ENCODE results near the gene FAM168A. TPM values are rescaled to one million over a fixed set of nuclear protein-coding genes. Genes with fewer than 3 reads are reported as not detected.
A peak's percentile ranks its signal among the peaks of the same experiment; 100 is the strongest.

Gene FAM168A
- total and polyA plus RNA-seq, 2 donors from 2014 or later = 8.9 to 38.1 TPM

GRCh38 chr11:73422886-73423285 lies 175.0 kb downstream of the FAM168A start:
- no peaks in the 10 kb centered on the region for H3K36me3 ChIP-seq (ENCODE audit: control insufficient read depth in 2 of 3, insufficient read depth in 3 of 3, low read length in 3 of 3)
- intact Hi-C loops (cut with DNase I) = no loop called here
- TF ChIP-seq CTCF (IDR thresholded peaks at IDR 0.05; ENCODE audit: borderline replicate concordance, extremely low read depth, insufficient read depth) = no peak
- FAIRE-seq (no peak), DNase-seq (no peak)
- no peak overlapping the region for H3K9ac ChIP-seq (ENCODE audit: low read length in 3 of 3)
- no peaks in the 10 kb centered on the region for H3K9me3 ChIP-seq (ENCODE audit: control insufficient read depth in 2 of 3, insufficient read depth in 1 of 3, low read length in 3 of 3)
- no peak overlapping the region for H3K27ac ChIP-seq (ENCODE audit: low read depth in 2 of 2, low read length in 2 of 2)
- H3K4me3 ChIP-seq (ENCODE audit: low read length in 3 of 3) = no peak overlapping the region
- peaks cover 0 to 7% (median 3%) of the 10 kb centered on the region in 3 donors for H3K4me1 ChIP-seq (ENCODE audit: control insufficient read depth in 2 of 3, insufficient read depth in 2 of 3, low read depth in 1 of 3, low read length in 3 of 3)
- H3K27me3 ChIP-seq (ENCODE audit: control insufficient read depth, insufficient read depth, low read length) = no peaks in the 10 kb centered on the region

- H3K27ac ChIP-seq (ENCODE audit: low read depth in 2 of 2, low read length in 2 of 2) = no peak overlapping the region
- DNase-seq = no peak
- FAIRE-seq = no peak
- no peaks in the 10 kb centered on the region for H3K36me3 ChIP-seq (ENCODE audit: control insufficient read depth in 2 of 3, insufficient read depth in 3 of 3, low read length in 3 of 3)
- H3K4me3 ChIP-seq (ENCODE audit: low read length in 3 of 3) = no peak overlapping the region
- no peak overlapping the region for H3K9ac ChIP-seq (ENCODE audit: low read length in 3 of 3)
- intact Hi-C loops (cut with DNase I) = no loop called here
- TF ChIP-seq CTCF (IDR thresholded peaks at IDR 0.05; ENCODE audit: borderline replicate concordance, extremely low read depth, insufficient read depth) = no peak
- H3K27me3 ChIP-seq (ENCODE audit: control insufficient read depth, insufficient read depth, low read length) = no peaks in the 10 kb centered on the region
- H3K9me3 ChIP-seq (ENCODE audit: control insufficient read depth in 2 of 3, insufficient read depth in 1 of 3, low read length in 3 of 3) = no peaks in the 10 kb centered on the region
- H3K4me1 ChIP-seq (ENCODE audit: control insufficient read depth in 2 of 3, insufficient read depth in 2 of 3, low read depth in 1 of 3, low read length in 3 of 3) = peaks cover 0 to 25% (median 10%) of the 10 kb centered on the region in 3 donors
Measured at GRCh38 chr11:73420136-73420535, 177.8 kb downstream of the FAM168A start.

GRCh38 chr11:73416786-73417185 lies 181.1 kb downstream of the FAM168A start:
- FAIRE-seq (no peak), DNase-seq (no peak)
- Histone ChIP-seq H3K4me3 (ENCODE audit: low read length in 3 of 3) (no peak overlapping the region), H3K9me3 (ENCODE audit: control insufficient read depth in 2 of 3, insufficient read depth in 1 of 3, low read length in 3 of 3) (no peaks in the 10 kb centered on the region), H3K27ac (ENCODE audit: low read depth in 2 of 2, low read length in 2 of 2) (peak overlapping the region; percentile 32 to 40), H3K9ac (ENCODE audit: low read length in 3 of 3) (no peak overlapping the region), H3K27me3 (ENCODE audit: control insufficient read depth, insufficient read depth, low read length) (no peaks in the 10 kb centered on the region), H3K4me1 (ENCODE audit: control insufficient read depth in 2 of 3, insufficient read depth in 2 of 3, low read depth in 1 of 3, low read length in 3 of 3) (peaks cover 0 to 31% (median 11%) of the 10 kb centered on the region in 3 donors), H3K36me3 (ENCODE audit: control insufficient read depth in 2 of 3, insufficient read depth in 3 of 3, low read length in 3 of 3) (no peaks in the 10 kb centered on the region)
- intact Hi-C loops (cut with DNase I) = no loop called here
- no peak for TF ChIP-seq CTCF (IDR thresholded peaks at IDR 0.05; ENCODE audit: borderline replicate concordance, extremely low read depth, insufficient read depth)

Data from kidney (tissue), 14 donors.